A549 (cell line): ENCODE measurements around the gene ARHGEF18. TPM values are rescaled to one million over a fixed set of nuclear protein-coding genes. Genes with fewer than 3 reads are reported as not detected.

Experiments
- ATAC-seq, 2 experiments: fragments of 200-7000 bp in 1 of 2; fragments of >200 bp in 1 of 2; cut with Nextera tagmentation in 1 of 2; cut with Tn5 transposase in 1 of 2; 3 replicates each; pipeline versions ENCODE4 v1.8.0 to v1.9.1; 2018 to 2020; ENCODE audit warnings: mild to moderate bottlenecking in 1 of 2, moderate library complexity in 1 of 2
- CTCF ChIA-PET: fragments of 300-600 bp; sonication (Branson Sonifier 250); formaldehyde crosslinking; extraction: SDS; loops from one replicate; lab custom pipeline; 2021; ENCODE audit warnings: antibody characterized with exemption, inconsistent platforms; lab: Yijun Ruan, JAX
- POLR2A ChIA-PET: fragments of 350-600 bp; formaldehyde crosslinking; extraction: SDS; loops from one replicate; lab custom pipeline; 2021; ENCODE audit warnings: antibody characterized with exemption, inconsistent platforms; lab: Yijun Ruan, JAX
- DNase-seq, 2 experiments: peaks; one replicate each; pipeline versions ENCODE4 v3.0.0 to v3.0.0-alpha.2; 2011 to 2016; ENCODE audit warnings: low read depth in 1 of 2, low spot score in 1 of 2
- FAIRE-seq: peaks from 2 replicates; lab custom pipeline; 2011; peaks lifted over from hg19 to GRCh38; lab: Jason Lieb, UNC
- H3K27ac ChIP-seq, 2 experiments: fragments of >200 bp; sonication (Bioruptor Twin); formaldehyde crosslinking; 3 replicates each; pipeline ENCODE4 v1.5.1; 2016 to 2017
- H3K4me1 ChIP-seq: fragments of >200 bp; sonication (Bioruptor Twin); formaldehyde crosslinking; 3 replicates; pipeline ENCODE4 v1.6.1; 2016
- H3K4me2 ChIP-seq: fragments of >200 bp; sonication (Bioruptor Twin); formaldehyde crosslinking; 3 replicates; pipeline ENCODE4 v1.6.1; 2016
- H3K4me3 ChIP-seq: fragments of >200 bp; sonication (Bioruptor Twin); formaldehyde crosslinking; 3 replicates; pipeline ENCODE4 v1.5.1; 2016
- H3K9me3 ChIP-seq: fragments of >200 bp; sonication (Bioruptor Twin); formaldehyde crosslinking; 3 replicates; pipeline ENCODE4 v1.6.1; 2016
- ATOH8 ChIP-seq: fragments of 250-450 bp; sonication (Bioruptor Pico); IDR thresholded peaks from 2 replicates; pipeline ENCODE4 v1.5.0; 2020; ENCODE audit warnings: low read depth, mild to moderate bottlenecking, moderate library complexity
- BCL3 ChIP-seq: fragments of >200 bp; sonication (Bioruptor Twin); formaldehyde crosslinking; IDR thresholded peaks from 3 replicates; pipeline ENCODE4 v1.6.1; 2016
- BHLHE40 ChIP-seq: IDR thresholded peaks from 2 replicates; pipeline ENCODE4 v1.6.1; 2012; ENCODE audit warnings: low read depth, low read length, inconsistent platforms
- CEBPB ChIP-seq, 2 experiments: fragments of >200 bp in 1 of 2; sonication (Bioruptor Twin) in 1 of 2; formaldehyde crosslinking in 1 of 2; IDR thresholded peaks; 2 replicates each; pipeline ENCODE4 v1.6.1; 2012 to 2016
- CTCF ChIP-seq: fragments of >200 bp; sonication (Bioruptor Twin); formaldehyde crosslinking; IDR thresholded peaks from 3 replicates; pipeline ENCODE4 v1.5.1; 2016
- EHF ChIP-seq: fragments of 250-450 bp; sonication (Bioruptor Pico); IDR thresholded peaks from 2 replicates; pipeline ENCODE4 v1.5.0; 2020; ENCODE audit warnings: mild to moderate bottlenecking
- EHMT2 ChIP-seq: fragments of 200-600 bp; sonication (generic); IDR thresholded peaks from 2 replicates; pipeline ENCODE4 v1.6.1; 2016; ENCODE audit warnings: antibody characterized with exemption, low read depth, mild to moderate bottlenecking, moderate library complexity
- EP300 ChIP-seq, 2 experiments: fragments of >200 bp; sonication (Bioruptor Twin); formaldehyde crosslinking; IDR thresholded peaks; 2 replicates in 1 of 2; 3 replicates in 1 of 2; pipeline ENCODE4 v1.6.1; 2016 to 2017
- FOSB ChIP-seq: fragments of 250-450 bp; sonication (Bioruptor Pico); IDR thresholded peaks from 2 replicates; pipeline ENCODE4 v1.5.0; 2020; ENCODE audit warnings: mild to moderate bottlenecking, moderate library complexity
- HEYL ChIP-seq: fragments of 250-450 bp; sonication (Bioruptor Pico); IDR thresholded peaks from 2 replicates; pipeline ENCODE4 v1.8.0; 2021; ENCODE audit warnings: mild to moderate bottlenecking, moderate library complexity
- HOXA7 ChIP-seq: fragments of 250-450 bp; sonication (Bioruptor Pico); IDR thresholded peaks from 2 replicates; pipeline ENCODE4 v1.5.0; 2020; ENCODE audit warnings: mild to moderate bottlenecking, moderate library complexity
- HOXB13 ChIP-seq: fragments of 250-450 bp; sonication (Bioruptor Pico); IDR thresholded peaks from 2 replicates; pipeline ENCODE4 v1.5.0; 2020; ENCODE audit warnings: low read depth, mild to moderate bottlenecking, moderate library complexity
- HOXB5 ChIP-seq: fragments of 250-450 bp; sonication (Bioruptor Pico); IDR thresholded peaks from 2 replicates; pipeline ENCODE4 v1.5.0; 2020; ENCODE audit warnings: mild to moderate bottlenecking, moderate library complexity
- JUNB ChIP-seq: fragments of >200 bp; sonication (Bioruptor Twin); formaldehyde crosslinking; IDR thresholded peaks from 2 replicates; pipeline ENCODE4 v1.6.1; 2016
- KDM1A ChIP-seq: fragments of 200-600 bp; sonication (generic); IDR thresholded peaks from 2 replicates; pipeline ENCODE4 v1.6.1; 2016; ENCODE audit warnings: low read depth, mild to moderate bottlenecking
- MAFK ChIP-seq: fragments of 450-650 bp; IDR thresholded peaks from 2 replicates; pipeline ENCODE4 v1.6.1; 2014; ENCODE audit not compliant: partially characterized antibody
- PHF8 ChIP-seq: fragments of 200-600 bp; sonication (generic); IDR thresholded peaks from 2 replicates; pipeline ENCODE4 v1.6.1; 2016; ENCODE audit warnings: low read depth, mild to moderate bottlenecking, antibody characterized with exemption, moderate library complexity, borderline replicate concordance
- POLR2AphosphoS2 ChIP-seq: conservative IDR thresholded peaks from 2 replicates; pipeline ENCODE4 v1.6.1; 2012; ENCODE audit warnings: low read length, improper control_type of control experiment, inconsistent platforms
- RAD21 ChIP-seq, 2 experiments: fragments of >200 bp in 1 of 2; sonication (Bioruptor Twin) in 1 of 2; formaldehyde crosslinking in 1 of 2; IDR thresholded peaks in 1 of 2; conservative IDR thresholded peaks in 1 of 2; 2 replicates in 1 of 2; 3 replicates in 1 of 2; pipeline ENCODE4 v1.6.1; 2012 to 2018; ENCODE audit warnings: inconsistent platforms in 1 of 2
- RFX5 ChIP-seq: fragments of 450-650 bp; IDR thresholded peaks from 2 replicates; pipeline ENCODE4 v1.7.1; 2014; ENCODE audit warnings: antibody characterized with exemption, mild to moderate bottlenecking, moderate library complexity
- SMC3 ChIP-seq: fragments of >200 bp; sonication (Bioruptor Twin); formaldehyde crosslinking; IDR thresholded peaks from 3 replicates; pipeline ENCODE4 v1.6.1; 2018; ENCODE audit warnings: inconsistent platforms
- ZC3H11A ChIP-seq: fragments of 450-650 bp; IDR thresholded peaks from 2 replicates; pipeline ENCODE4 v1.6.1; 2014; ENCODE audit warnings: antibody characterized with exemption, mild to moderate bottlenecking
- ZFP36 ChIP-seq: fragments of 450-650 bp; IDR thresholded peaks from 2 replicates; pipeline ENCODE4 v1.6.1; 2014; ENCODE audit warnings: borderline replicate concordance; ENCODE audit not compliant: partially characterized antibody
- ZNF302 ChIP-seq: fragments of 250-450 bp; sonication (Bioruptor Pico); IDR thresholded peaks from 2 replicates; pipeline ENCODE4 v1.9.0; 2021; ENCODE audit warnings: inconsistent platforms, mild to moderate bottlenecking, moderate library complexity
- ZSCAN20 ChIP-seq: fragments of 250-450 bp; sonication (Bioruptor Pico); IDR thresholded peaks from 2 replicates; pipeline ENCODE4 v1.8.0; 2022; ENCODE audit warnings: mild to moderate bottlenecking, moderate library complexity
- WGBS: methylation state at CpG from one replicate; pipeline ENCODE4 v1.1.6; 2017; ENCODE audit errors: missing lambda C conversion rate; 5-methylcytosine and 5-hydroxymethylcytosine counted together
- polyA plus RNA-seq, 4 experiments: library from polyadenylated mRNA; depleted of rRNA in 3 of 4; stranded (reverse); fragments of >200 nt; fragmentation: RNase III in 1 of 4; extraction: RNeasy Plus Mini Kit Qiagen cat#74134 plus additional on column Dnase treatment in 1 of 4; gene quantifications; 2 replicates in 3 of 4; 3 replicates in 1 of 4; pipeline ENCODE4 v1.2.3, GENCODE V29; 2011 to 2017
- TF ChIP-seq, protein P1 (sequence below): fragments of 150-350 bp; IDR thresholded peaks from 2 replicates; pipeline ENCODE4 v1.6.1; 2014; ENCODE audit warnings: low read depth, mild to moderate bottlenecking, low read length
- TF ChIP-seq, protein P2 (sequence below): IDR thresholded peaks from 2 replicates; pipeline ENCODE4 v1.6.1; 2012
- TF ChIP-seq, protein P3 (sequence below): fragments of >200 bp; sonication (Bioruptor Twin); formaldehyde crosslinking; IDR thresholded peaks from 2 replicates; pipeline ENCODE4 v1.6.1; 2016

ARHGEF18 gene
- polyA plus RNA-seq, 2 of the 4 experiments (the other 2 are of a cell fraction) = 7.4 to 20.7 TPM

DNA sequence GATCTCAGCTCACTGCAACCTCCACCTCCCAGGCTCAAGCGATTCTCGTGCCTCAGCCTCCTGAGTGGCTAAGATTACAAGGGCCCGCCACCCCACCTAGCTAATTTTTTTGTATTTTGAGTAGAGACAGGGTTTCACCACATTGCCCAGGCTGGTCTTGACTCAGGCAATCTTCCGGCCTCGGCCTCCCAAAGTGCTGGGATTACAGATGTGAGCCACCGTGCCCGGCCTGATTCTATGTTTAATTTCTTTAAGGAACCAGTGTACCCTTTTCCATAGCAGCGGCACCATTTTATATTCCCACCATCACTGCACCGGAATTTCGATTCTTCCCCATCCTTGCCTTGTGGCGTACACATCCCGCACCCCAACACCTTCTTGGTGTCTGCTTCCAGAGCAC is 36.8 kb upstream of the ARHGEF18 start:
- H3K4me1 ChIP-seq = no peaks in the 10 kb centered on the region
- no peak for FAIRE-seq
- POLR2A ChIA-PET = no interaction called here
- no peak for TF ChIP-seq JUNB
- TF ChIP-seq, protein P1, sequence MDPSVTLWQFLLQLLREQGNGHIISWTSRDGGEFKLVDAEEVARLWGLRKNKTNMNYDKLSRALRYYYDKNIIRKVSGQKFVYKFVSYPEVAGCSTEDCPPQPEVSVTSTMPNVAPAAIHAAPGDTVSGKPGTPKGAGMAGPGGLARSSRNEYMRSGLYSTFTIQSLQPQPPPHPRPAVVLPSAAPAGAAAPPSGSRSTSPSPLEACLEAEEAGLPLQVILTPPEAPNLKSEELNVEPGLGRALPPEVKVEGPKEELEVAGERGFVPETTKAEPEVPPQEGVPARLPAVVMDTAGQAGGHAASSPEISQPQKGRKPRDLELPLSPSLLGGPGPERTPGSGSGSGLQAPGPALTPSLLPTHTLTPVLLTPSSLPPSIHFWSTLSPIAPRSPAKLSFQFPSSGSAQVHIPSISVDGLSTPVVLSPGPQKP = no peak
- no peak for TF ChIP-seq BHLHE40
- TF ChIP-seq PHF8 = no peak
- no peak for TF ChIP-seq ATOH8 (CRISPR knock-in tag)
- no peak for TF ChIP-seq SMC3
- TF ChIP-seq, protein P2, sequence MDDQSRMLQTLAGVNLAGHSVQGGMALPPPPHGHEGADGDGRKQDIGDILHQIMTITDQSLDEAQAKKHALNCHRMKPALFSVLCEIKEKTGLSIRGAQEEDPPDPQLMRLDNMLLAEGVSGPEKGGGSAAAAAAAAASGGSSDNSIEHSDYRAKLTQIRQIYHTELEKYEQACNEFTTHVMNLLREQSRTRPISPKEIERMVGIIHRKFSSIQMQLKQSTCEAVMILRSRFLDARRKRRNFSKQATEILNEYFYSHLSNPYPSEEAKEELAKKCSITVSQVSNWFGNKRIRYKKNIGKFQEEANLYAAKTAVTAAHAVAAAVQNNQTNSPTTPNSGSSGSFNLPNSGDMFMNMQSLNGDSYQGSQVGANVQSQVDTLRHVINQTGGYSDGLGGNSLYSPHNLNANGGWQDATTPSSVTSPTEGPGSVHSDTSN = no peak
- no peak for TF ChIP-seq EHF (CRISPR knock-in tag)
- TF ChIP-seq, protein P3, sequence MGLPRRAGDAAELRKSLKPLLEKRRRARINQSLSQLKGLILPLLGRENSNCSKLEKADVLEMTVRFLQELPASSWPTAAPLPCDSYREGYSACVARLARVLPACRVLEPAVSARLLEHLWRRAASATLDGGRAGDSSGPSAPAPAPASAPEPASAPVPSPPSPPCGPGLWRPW = no peak
- TF ChIP-seq CEBPB (IDR thresholded peaks at IDR 0.05) = no peak
- TF ChIP-seq HOXB5 = no peak
- no peak for TF ChIP-seq FOSB (CRISPR knock-in tag)
- TF ChIP-seq EHMT2 = no peak
- TF ChIP-seq HOXB13 (CRISPR knock-in tag) = no peak
- TF ChIP-seq, all 56 proteins: peak for 0
- Histone ChIP-seq H3K4me2 (no peak overlapping the region), H3K27ac (no peak overlapping the region), H3K9me3 (no peaks in the 10 kb centered on the region), H3K4me3 (no peak overlapping the region)
- CTCF ChIA-PET = no interaction called here
- WGBS = 83% methylated on average over 12 of the region's 12 CpGs
- DNase-seq = no peak
- ATAC-seq = no peak

DNA sequence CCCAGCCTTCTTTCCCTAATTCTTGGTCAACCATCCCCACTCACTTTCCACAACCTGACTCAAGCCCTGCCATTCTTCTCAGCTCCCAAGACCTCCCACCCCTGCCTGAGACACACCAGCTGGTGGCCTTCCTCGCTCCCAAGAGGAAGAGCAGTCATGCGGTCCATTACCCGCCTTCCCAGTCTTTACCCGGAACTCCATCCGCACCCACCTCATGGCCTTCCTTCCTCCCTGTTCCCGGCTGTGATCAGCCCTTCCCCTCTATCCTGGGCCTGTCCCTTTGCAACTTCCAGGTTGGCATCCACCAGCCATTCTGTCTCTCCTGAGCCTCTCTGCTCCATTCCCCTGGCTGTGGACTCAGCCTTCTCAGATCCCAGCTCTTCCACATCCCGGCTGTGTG is 35.9 kb upstream of the ARHGEF18 start:
- Histone ChIP-seq H3K4me2 (no peak overlapping the region), H3K4me3 (no peak overlapping the region), H3K4me1 (no peaks in the 10 kb centered on the region), H3K9me3 (no peaks in the 10 kb centered on the region)
- POLR2A ChIA-PET = no interaction called here
- no peak for ATAC-seq
- CTCF ChIA-PET = no interaction called here
- FAIRE-seq = no peak
- DNase-seq = no peak
- TF ChIP-seq SMC3 (no peak), EP300 (IDR thresholded peaks at IDR 0.05) (no peak), HOXB13 (CRISPR knock-in tag) (no peak), RAD21 (conservative IDR thresholded peaks at IDR 0.05 in 1 of 2, IDR thresholded peaks at IDR 0.05 in 1 of 2) (no peak), HEYL (CRISPR knock-in tag) (no peak), KDM1A (no peak), FOSB (CRISPR knock-in tag) (no peak), EHF (CRISPR knock-in tag) (no peak), HOXB5 (no peak), ZNF302 (CRISPR knock-in tag) (no peak), RFX5 (no peak), ZSCAN20 (CRISPR knock-in tag) (no peak), POLR2AphosphoS2 (no peak), ZC3H11A (no peak), MAFK (no peak), ZFP36 (no peak), HOXA7 (CRISPR knock-in tag) (no peak), BHLHE40 (no peak), CTCF (no peak), BCL3 (no peak)
- TF ChIP-seq, all 56 proteins: peak for 0
- H3K27ac ChIP-seq = no peak overlapping the region
- 70% methylated on average over 7 of the region's 7 CpGs for WGBS
